GM19238 (cell line): Measurements from ENCODE around the gene CHCHD1.
A peak's percentile ranks its signal among the peaks of the same experiment; 100 is the strongest.
"Not testable (repeated sequence)": the region's sequence is repeated elsewhere in the genome, so short reads cannot be mapped to it uniquely, and the experiment has no call there.

ENCODE experiments used
- DNase-seq: peaks from one replicate; pipeline ENCODE4 v3.0.0; 2011; ENCODE audit warnings: low spot score; ENCODE audit not compliant: insufficient read length

The CHCHD1 gene

DNA sequence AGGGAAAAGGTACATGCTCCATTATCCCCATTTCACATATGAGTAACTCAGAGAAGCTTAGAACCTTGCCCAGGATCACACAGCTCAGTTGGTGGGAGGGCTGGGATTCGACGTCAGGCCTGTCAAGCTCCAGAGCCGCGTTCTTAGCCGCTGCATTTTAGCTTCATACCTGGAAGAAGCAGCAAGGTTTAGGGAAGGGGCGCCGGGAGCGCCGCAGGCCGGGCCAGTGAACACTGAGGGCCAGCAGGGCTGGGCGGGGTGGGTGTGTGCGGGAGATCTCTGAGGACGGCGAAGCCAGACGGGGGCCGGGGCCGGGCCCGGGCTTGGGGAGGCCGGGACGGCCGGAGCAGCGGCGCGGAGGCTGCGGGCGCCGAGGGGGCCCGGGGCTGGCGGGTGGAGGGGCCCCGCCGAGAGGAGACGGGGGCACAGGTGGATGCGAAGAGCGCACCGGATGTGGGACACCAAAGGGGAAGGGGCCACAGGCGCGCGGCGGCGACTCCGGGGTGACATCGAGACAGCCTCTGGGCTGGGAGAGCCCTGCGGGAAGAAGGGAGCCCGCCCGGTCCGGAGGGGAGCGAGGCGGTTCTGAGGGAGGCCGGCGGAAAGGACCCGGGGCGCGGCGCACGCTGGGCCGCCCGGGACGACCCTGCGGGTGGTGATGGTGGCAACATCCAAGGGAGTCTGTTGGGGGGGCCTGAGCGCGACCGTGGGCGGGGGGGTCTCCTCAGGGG lies 29.1 kb downstream of the CHCHD1 start:
- peak; percentile 67 for DNase-seq

DNA sequence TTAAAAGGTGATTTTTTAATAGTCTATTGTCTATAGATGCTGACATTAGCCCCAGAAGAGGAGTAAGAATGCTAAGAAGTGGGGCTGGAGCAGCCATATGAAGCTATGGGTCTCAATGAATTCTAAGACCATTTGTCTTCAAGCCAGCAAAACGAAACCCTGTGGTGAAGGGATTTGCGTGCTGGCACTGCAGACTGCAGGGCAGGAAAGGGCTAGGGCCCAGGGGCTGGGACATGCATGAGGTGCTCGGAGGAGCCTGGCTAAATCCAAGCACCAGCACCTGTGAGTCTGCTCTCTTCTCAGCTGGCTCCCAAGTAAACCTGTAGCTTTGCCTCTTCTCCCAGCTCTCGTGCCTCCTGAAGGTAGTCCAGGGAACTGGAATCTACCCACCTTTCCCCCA lies 30.8 kb downstream of the CHCHD1 start:
- DNase-seq, result no peak

DNA sequence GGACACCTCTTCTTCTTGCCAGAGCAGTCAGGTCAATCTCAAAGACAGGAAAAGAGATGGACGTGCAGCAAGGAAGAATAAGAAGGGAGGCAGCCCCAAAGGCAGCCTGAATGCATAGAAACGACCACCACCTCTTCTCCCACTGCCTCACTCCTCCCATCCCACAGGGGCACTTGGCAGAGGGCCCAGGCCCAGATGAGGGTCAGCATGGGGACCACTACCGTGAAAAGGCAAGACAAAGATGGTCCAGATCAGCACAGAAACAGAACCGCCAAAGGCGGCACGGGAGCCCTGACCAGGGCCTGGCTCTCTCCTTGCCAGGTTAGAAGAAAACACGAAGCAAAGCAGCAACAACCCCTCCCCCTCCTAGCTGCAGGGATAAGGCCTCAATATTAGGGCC lies 31.5 kb downstream of the CHCHD1 start:
- no peak for DNase-seq

DNA sequence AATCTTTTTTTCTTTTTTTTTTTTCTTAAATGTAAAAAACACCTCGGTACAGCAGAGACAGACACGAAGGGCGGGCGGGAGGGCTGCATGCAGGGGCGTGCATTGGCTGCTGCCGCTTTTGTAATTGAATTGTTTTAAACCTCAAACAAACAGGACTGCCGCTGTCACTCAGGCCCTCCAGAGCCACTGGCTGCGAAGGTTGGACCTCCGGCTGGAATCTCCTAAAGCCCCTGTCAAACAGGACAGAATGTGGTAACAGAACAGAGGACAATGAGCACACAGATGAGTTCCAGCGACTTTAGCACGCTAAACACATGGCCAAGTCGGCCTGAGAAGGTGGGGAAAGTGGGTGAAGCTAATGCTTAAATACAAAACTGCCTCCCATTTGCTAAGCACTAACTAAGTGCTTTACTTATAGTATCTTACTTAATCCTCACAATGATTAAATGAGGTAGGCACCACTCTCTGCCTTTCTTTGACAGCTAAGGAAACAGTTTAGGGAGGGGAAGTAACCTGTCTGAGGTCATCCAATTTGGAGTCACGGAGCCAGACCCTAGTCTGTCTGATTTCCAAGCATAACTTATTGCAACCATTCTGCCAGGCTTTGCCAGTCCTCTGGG lies 32.5 kb downstream of the CHCHD1 start:
- no peak for DNase-seq

DNA sequence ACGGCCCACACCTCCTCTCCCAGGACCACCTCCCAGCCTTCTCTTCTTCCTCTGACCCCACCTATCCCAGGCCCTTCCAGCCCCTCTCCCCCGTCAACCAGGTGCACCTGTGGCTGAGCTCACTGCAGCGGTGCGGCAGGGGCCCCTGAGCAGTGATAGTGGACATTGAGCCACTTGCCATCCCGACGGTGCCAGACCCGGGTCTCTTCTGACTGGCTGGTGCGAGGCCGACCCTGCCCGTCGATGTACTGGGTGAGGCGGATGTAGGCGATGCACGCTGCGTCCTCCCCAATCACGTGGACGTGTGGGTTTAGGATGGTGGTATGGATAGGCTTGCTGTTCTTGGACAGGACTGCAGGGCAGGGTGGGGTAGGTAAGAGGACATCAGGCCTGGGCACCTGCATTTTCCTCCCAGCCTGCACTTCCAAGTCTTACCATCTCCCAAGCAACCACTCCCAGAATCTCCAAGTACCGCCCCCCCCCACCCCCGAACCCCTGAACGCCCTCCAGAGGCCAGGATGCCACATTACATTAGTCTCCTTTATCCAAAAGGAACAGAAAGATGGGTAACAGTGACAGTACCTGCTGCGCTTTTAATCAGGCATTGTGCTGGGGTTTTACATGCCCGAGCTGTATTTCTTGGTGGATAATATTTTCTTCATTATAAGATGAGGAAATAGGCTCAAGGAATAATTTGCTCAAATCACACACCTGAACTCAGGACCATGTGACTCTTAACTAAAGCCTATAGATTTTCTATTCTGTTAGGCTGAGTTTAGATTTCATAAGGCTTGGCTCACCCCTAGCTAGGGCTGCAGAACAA lies 33.3 kb downstream of the CHCHD1 start:
- DNase-seq, result no peak

DNA sequence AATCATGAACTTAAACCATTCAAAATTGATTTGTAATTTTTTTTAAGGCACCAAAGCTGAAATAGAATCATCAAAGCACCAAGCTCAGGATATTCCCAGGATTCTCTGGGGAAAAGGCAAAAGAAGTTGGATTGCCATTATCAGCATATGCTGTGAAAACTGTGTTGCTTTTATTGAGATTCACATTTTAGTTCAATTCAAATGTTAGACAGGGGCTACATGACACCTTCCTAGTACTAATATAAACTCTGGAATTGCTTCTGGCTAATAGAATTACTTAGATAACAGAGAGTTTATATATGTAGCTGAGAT lies 33.8 kb downstream of the CHCHD1 start:
- no peak for DNase-seq

DNA sequence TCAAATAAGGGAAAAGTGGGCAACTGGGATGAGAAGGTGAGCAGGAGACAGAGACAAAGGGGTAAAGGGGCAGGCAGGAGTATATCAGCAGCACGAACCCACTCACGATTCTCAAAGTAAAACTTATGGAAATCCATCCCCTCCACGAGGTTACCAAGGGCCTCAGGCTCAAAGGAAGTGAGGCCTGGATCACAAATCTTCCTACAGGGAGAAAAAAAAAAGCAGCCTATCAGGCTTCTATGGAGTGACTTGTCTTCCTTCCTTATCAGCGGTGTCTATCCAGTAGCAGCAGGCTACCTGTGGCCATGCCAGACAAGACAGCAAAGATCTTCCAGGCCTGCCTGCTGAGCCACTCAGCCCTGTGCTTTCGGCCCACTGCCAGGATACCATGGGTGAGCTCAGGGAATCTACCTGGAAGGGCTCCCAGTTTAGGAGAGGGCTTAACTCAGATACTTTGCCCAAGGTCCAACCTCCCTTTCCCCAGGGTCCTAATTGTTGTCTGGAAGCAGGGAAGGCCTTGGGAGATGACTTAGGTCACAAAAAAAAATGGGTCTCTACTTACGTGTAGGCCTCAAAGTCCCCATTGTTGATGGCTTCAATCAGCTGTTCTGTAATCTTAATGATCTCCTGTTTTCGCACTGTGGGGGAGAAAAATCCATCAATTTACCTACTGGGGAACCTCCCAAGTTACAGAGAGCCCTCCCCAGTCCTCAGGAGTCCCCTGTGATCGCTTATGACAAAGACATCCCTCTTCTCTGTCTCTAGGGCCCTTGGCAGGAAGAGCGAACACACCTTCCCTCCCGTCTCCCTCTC lies 35.3 kb downstream of the CHCHD1 start:
- DNase-seq, result no peak

DNA sequence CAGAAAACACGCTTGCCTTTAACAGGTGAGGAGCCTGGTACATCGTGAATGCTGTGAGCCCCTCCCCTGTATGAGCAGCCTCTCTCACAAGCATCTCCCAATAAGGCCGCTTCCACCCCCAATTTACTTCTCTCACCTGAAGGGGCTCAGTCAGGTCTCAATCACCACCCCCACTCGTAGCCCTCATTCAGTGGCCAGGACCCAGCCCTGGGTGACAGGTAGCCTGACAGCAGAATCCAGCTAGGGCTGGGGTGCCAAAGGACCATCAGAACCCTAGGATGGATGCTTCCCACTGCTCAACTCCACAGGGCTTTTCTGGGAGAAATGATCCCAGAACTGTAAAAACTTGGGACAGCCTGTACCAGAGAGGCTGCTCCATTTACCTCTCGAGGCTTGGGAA lies 36.0 kb downstream of the CHCHD1 start:
- DNase-seq, result no peak

DNA sequence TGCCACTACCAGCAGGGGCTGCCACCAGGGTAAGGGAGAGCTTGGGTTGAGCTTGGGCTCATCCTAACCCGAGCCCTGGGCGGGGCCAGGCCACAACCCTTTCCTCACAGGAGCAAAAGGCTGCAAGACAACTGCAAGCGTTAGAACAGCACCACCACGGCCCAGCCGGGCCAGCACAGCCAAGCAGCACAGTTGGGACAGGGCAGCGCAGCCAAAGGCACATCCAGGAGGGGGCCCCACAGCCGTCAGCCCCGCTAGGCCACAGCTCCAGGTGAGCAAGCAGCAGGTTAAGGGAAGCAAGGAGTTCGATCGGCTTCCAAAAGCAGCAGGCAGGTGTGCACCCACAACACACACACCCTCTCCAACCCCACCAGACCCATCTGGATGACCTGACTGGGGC lies 36.6 kb downstream of the CHCHD1 start:
- DNase-seq, result no peak

DNA sequence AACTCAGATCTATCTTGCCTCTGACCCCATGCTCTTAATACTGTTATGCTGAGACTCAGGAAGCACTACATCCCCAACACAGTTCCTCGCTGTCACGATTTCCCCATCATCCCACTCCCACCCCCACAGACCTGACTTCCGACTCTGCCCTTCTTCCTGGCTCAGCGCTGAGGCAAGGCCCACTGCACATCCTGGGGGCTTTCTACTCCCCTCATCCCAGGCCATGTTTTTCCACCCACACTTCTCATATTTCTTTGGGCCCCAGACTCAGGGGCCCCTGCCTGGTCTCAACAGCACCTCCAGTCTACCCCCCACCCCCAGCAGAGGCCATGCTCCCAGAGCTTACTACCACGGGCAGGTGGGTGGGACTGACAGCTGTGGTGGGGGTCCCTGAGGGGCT lies 37.2 kb downstream of the CHCHD1 start:
- no peak for DNase-seq

DNA sequence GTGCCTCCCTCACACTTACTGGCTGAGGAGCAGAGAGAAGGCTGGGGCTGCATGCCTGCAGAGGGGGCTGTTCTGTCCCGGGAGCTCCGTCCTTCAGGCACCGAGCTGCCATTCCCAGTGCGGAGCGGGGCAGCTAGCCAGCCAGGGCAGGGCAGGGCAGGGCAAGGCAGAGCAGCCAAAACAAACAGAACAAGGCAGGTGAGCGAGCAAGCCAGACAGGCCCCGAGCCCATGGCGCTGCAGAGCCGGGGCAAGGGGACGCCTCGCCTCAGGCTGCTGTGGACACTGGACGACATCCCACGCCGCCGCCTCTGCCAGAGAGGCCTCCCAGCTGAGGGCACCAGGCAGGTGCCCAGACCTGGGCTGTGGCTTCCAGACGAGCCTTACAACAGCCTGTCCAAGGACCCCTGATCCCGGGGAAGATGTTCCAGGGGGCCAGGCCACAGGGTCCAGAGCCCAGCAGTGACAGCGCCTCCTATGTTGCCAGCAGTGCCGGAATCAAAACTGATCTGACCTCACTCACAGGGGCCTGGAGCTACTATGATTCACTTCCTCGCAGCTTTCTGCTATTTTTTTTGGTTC lies 37.8 kb downstream of the CHCHD1 start:
- DNase-seq, result no peak

DNA sequence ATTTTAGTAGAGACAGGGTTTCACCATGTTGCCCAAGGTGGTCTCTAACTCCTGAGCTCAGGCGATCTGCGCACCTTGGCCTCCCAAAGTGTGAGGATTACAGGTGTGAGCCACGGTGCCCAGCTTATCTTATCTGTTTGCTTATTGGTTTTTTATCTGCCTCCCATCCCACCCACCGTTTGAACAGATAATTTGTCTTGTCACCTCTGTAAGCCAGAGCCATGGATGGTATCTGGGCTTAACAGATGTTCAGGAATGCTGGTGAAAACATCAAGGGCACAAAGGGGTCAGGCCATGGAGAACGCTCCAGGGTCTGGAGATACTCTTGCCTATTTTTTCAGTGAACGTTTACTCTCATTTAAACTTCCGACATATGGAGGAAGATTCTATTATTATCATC lies 41.5 kb downstream of the CHCHD1 start:
- no peak for DNase-seq

DNA sequence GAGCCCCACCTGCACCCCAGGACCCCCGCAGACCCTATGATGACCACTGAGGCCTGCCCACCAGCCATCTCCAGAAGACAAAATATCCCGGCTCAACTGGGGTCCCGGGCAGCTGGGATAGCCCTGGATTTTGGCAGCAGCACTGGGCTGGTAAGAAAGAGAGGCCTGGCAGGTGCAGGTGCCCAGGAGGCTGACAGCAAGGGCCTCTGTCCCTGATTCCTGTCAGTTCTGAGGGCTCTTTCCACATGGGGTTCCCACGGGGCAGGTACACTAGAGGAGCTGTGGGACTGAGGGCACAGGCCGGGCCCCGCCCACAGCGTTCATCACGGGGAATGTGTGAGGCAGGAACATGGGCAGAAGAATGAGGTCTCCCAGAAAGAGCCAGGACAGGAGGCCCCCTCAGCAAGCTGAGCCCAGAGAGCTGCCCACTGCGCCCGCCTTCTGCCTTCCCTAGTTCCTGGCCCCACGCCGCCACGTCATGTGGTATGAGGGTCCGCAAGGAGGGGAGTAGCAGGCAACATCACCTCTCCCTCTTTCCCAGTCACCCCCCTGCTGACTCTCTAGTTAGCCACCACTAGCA lies 42.4 kb downstream of the CHCHD1 start:
- no peak for DNase-seq

DNA sequence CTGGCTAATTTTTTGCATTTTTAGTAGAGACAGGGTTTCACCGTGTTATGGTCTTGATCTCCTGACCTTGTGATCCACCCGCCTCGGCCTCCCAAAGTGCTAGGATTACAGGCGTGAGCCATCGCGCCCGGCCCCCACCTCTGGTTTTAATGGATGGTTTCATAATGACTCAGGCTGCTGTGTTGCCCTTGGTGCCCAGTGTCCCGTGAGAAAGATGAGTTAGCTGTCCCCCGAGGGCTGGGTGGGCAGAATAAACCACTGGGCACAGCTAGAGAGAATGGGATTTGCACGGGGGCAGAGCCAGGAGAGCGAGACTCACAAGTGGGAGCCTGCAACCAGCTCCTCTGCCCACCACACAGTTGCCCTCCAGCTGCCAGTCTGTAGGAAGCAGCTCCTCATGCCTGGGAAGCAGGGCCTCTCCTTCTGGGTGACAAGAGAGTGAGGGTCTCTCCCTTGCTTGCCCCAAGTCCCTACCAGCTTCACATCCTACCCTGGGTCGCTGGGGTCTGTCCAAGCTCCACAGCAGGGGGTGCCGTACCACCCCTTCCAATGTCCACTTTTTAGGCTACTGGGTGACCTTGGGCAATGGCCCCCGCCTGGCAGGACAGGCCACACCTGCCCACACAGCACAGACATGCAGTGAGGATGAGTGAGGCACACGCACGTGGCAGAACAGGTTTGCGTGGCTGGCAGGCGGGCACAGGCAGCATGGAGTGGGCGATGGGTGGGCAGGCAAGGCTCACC lies 45.7 kb downstream of the CHCHD1 start:
- DNase-seq, result no peak

DNA sequence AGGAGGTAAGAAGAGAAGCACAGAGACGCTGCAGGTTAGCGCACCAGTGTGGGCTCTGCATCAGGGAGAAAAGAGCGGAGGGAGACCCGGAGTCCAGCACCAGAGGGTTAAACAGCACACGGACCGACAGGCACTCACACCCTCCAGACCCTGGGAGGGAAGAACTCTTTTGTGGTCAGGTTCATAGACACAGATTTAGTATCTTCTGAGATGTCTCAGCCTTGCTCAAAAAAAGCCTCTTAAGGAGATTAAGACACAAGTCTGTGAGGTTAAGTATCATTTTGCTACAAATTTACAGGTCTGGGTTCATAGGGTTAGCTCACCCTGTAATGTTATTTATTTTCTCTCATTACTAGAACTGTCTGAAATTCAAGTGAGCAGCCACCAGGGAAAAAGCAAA lies 46.3 kb downstream of the CHCHD1 start:
- DNase-seq, result no peak

DNA sequence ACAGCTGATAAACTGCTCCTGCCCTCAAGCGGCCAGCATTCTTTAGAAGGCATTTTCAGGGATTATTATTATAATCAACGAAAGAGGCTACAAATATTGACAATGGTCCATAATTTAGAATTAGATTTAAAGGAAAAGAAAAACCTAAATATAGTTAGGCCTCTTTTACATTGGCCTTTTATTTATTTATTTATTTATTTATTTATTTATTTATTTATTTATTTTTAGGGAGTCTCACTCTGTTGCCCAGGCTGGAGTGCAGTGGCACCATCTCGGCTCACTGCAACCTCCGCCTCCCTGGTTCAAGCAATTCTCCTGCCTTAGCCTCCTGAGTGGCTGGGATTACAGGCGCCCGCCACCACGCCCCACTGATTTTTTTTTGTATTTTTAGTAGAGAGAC lies 47.2 kb downstream of the CHCHD1 start:
- not testable (repeated sequence) for DNase-seq
